Measurements from ENCODE around the gene GOLGA3.
"Not testable (repeated sequence)": the region's sequence is repeated elsewhere in the genome, so short reads cannot be mapped to it uniquely, and the experiment has no call there.

Gene GOLGA3

GRCh38 chr12:132812631-132813305 lies 15.9 kb downstream of the GOLGA3 start:
- DNase-seq (ENCODE audit: low read depth, low spot score) = no peak

- not testable (repeated sequence) for DNase-seq (ENCODE audit: low read depth, low spot score)
These were observed 19.3 kb downstream of the GOLGA3 start for GRCh38 chr12:132809391-132809790.

GRCh38 chr12:132807295-132808092 lies 21.2 kb downstream of the GOLGA3 start:
- DNase-seq (ENCODE audit: low read depth, low spot score) = no peak

- DNase-seq (ENCODE audit: low read depth, low spot score) = no peak
These were observed 21.8 kb downstream of the GOLGA3 start for GRCh38 chr12:132806857-132807256.

GRCh38 chr12:132804426-132804861 lies 24.2 kb downstream of the GOLGA3 start:
- DNase-seq (ENCODE audit: low read depth, low spot score) = no peak

GRCh38 chr12:132803888-132804287 lies 24.8 kb downstream of the GOLGA3 start:
- no peak for DNase-seq (ENCODE audit: low read depth, low spot score)

- DNase-seq (ENCODE audit: low read depth, low spot score) = no peak
These were observed 25.5 kb downstream of the GOLGA3 start for GRCh38 chr12:132803125-132803524.

- DNase-seq (ENCODE audit: low read depth, low spot score) = no peak
These were observed 26.9 kb downstream of the GOLGA3 start for GRCh38 chr12:132801741-132802140.

- no peak for DNase-seq (ENCODE audit: low read depth, low spot score)
These were observed 29.8 kb downstream of the GOLGA3 start for GRCh38 chr12:132798836-132799235.

GRCh38 chr12:132797820-132798570 lies 30.7 kb downstream of the GOLGA3 start:
- no peak for DNase-seq (ENCODE audit: low read depth, low spot score)

- DNase-seq (ENCODE audit: low read depth, low spot score) = no peak
These were observed 32.8 kb downstream of the GOLGA3 start for GRCh38 chr12:132795847-132796246.

- DNase-seq (ENCODE audit: low read depth, low spot score) = not testable (repeated sequence)
These were observed 36.7 kb downstream of the GOLGA3 start for GRCh38 chr12:132791940-132792339.

- DNase-seq (ENCODE audit: low read depth, low spot score) = no peak
These were observed 39.6 kb downstream of the GOLGA3 start for GRCh38 chr12:132789099-132789471.

GRCh38 chr12:132788375-132789098 lies 40.1 kb downstream of the GOLGA3 start:
- no peak for DNase-seq (ENCODE audit: low read depth, low spot score)

GRCh38 chr12:132787877-132788276 lies 40.8 kb downstream of the GOLGA3 start:
- DNase-seq (ENCODE audit: low read depth, low spot score) = no peak

- DNase-seq (ENCODE audit: low read depth, low spot score) = no peak
These were observed 42.5 kb downstream of the GOLGA3 start for GRCh38 chr12:132786192-132786591.

- no peak for DNase-seq (ENCODE audit: low read depth, low spot score)
These were observed 44.1 kb downstream of the GOLGA3 start for GRCh38 chr12:132784580-132784979.

GRCh38 chr12:132783917-132784531 lies 44.6 kb downstream of the GOLGA3 start:
- DNase-seq (ENCODE audit: low read depth, low spot score) = no peak

GRCh38 chr12:132781938-132782337 lies 46.7 kb downstream of the GOLGA3 start:
- DNase-seq (ENCODE audit: low read depth, low spot score) = no peak

- DNase-seq (ENCODE audit: low read depth, low spot score) = no peak
These were observed 48.8 kb downstream of the GOLGA3 start for GRCh38 chr12:132779781-132780353.

- DNase-seq (ENCODE audit: low read depth, low spot score) = no peak
These were observed 51.1 kb downstream of the GOLGA3 start for GRCh38 chr12:132777614-132778013.
